SK-MEL-5 (cell line): ENCODE measurements around the gene PIP5K1A. TPM values are rescaled to one million over a fixed set of nuclear protein-coding genes. Genes with fewer than 3 reads are reported as not detected.

Source experiments
- DNase-seq: peaks from one replicate; pipeline ENCODE4 v3.0.0-alpha.2; 2016; ENCODE audit warnings: low read depth, low spot score
- in situ Hi-C: cut with HindIII; loops from 2 replicates; pipeline ENCODE4 v1.10.0; 2016; ENCODE audit warnings: low sequenced_read_pairs, high pct_unique_total_duplicates, low pct_unique_long_range_greater_than_20kb
- polyA plus RNA-seq, 2 experiments: library from polyadenylated mRNA; depleted of rRNA; stranded (reverse); fragments of >200 nt; gene quantifications; 2 replicates each; pipeline ENCODE4 v1.2.3, GENCODE V29; 2015
- total RNA-seq: library from RNA; depleted of rRNA; stranded (reverse); fragments of >200 nt; shearing (Covaris generic); gene quantifications from 2 replicates; pipeline ENCODE4 v1.2.3, GENCODE V29; 2014; rRNA removed

PIP5K1A gene, protein sequence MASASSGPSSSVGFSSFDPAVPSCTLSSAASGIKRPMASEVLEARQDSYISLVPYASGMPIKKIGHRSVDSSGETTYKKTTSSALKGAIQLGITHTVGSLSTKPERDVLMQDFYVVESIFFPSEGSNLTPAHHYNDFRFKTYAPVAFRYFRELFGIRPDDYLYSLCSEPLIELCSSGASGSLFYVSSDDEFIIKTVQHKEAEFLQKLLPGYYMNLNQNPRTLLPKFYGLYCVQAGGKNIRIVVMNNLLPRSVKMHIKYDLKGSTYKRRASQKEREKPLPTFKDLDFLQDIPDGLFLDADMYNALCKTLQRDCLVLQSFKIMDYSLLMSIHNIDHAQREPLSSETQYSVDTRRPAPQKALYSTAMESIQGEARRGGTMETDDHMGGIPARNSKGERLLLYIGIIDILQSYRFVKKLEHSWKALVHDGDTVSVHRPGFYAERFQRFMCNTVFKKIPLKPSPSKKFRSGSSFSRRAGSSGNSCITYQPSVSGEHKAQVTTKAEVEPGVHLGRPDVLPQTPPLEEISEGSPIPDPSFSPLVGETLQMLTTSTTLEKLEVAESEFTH
- total RNA-seq, result 54.5 and 57.0 TPM in 2 replicates
- 103 and 122 TPM in 2 replicates for polyA plus RNA-seq (2015; cell fraction: cytosol; rRNA removed)
- polyA plus RNA-seq (2015; cell fraction: nucleus; rRNA removed), result 143 and 164 TPM in 2 replicates

DNA sequence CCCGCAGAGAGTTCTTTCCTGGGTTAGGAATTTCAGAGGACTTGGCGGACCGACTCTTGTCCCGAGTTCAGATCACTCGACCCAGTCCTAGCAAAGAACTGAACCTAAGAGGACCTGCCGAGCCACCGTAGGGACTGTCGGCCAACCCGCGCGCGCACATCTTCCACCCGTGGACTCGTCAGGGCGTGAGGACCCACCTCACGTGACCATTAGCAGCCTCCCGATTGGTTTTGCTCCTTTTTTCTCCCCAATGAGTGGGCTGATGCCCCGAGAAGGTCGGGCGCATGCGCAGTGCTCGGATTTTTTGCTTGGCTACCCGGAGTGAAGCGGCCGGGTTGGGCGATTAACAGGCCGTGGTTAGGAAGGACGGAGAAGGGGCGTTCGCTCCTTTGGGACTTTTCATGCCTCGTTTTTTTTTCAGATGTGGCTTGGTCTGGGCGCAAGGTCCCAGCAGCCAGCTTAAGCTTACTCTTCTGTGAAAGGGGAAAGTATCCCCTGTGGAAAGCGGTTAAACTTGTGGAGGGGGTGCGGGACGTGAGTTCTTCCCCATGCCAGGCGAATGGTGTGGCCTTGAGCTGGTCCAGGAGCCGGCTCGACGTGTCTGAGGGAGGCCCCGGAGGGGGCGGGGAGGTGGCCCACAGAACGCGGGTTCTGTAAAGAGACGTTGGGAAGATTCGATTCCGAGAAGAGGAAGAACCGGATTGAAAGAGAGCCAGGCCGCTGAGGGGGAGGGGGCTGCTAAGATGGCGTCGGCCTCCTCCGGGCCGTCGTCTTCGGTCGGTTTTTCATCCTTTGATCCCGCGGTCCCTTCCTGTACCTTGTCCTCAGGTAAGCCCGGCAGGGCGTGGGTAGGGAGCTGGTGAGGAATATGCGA, at the start of gene PIP5K1A:
Gene PIP5K1A (plus strand): TSS at position 299 of the 874 bp plus-strand sequence. CDS start 445 bp downstream, at position 744.
- peak; percentile 100 for DNase-seq
- in situ Hi-C loops, result no loop called here

DNA sequence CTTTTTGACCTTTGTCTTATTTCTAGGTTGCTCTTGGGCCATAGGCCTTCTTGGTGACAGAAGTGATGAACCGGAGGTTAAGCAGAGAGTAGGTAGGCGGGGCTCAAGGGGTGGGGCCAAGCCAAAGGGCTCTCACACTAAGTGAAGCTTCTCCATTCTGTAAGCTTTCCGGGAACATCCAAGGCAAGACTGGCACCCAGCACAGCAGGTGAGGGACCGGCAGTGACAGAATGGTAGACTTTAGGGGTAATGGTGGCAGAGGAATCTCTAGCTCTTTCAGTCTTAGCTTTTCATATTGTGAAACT, 41.9 kb upstream of the PIP5K1A start, which contains the start of gene TNFAIP8L2:
Gene TNFAIP8L2 (plus strand): TSS at position 135 of the 305 bp plus-strand sequence. CDS start 2,049 bp downstream, outside the sequence.
- in situ Hi-C loops, result loop anchor here (10.0 kb wide), 1 partner anchor 62 kb away; no protein-coding TSS in a partner anchor
- DNase-seq, result peak; percentile 50

DNA sequence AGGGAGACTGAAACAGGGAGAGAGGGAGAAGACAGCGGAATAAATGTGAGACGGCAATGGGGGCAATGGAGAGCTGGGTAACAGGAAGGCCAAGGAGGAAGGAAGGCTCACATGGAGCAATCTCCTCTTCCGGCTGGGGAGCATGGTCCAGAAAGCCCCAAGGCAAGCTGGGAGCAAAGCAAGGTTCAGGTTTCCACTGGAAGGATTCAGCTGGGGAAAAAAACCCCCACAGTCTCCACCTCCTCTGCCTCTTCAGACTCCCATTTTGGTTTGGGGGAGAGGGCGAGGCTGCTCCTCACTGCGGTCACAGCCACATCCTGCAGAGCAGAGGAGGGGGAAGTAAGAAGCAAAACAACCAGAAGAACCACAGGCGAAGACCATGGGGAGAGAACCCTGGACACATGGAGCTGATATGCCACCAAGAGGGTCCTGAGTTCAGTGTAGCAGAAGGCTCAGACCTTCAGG, 41.3 kb upstream of the PIP5K1A start:
- DNase-seq, result no peak
- in situ Hi-C loops, result loop anchor here (10.0 kb wide), 1 partner anchor 62 kb away; no protein-coding TSS in a partner anchor

DNA sequence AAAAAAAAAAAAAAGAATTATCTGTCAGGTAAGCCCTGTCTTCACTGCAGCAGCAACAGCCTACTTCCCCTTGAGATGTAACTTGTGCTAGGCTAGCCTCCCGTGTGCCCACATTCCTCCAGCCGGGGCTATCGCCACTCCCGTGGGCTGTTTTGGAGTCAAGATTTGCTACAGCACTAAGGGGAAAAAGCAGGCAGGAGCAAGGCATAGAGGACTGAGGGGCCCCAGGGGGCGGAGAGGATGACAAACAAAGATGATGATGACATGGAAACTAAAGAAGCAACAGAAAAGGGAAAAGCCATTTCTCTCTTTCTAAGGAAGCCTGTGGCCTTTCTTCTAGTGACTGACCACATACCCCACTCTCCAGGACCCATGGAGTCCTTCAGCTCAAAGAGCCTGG, 40.0 kb upstream of the PIP5K1A start:
- in situ Hi-C loops, result loop anchor here (10.0 kb wide), 1 partner anchor 64 kb away; no protein-coding TSS in a partner anchor
- DNase-seq, result no peak

DNA sequence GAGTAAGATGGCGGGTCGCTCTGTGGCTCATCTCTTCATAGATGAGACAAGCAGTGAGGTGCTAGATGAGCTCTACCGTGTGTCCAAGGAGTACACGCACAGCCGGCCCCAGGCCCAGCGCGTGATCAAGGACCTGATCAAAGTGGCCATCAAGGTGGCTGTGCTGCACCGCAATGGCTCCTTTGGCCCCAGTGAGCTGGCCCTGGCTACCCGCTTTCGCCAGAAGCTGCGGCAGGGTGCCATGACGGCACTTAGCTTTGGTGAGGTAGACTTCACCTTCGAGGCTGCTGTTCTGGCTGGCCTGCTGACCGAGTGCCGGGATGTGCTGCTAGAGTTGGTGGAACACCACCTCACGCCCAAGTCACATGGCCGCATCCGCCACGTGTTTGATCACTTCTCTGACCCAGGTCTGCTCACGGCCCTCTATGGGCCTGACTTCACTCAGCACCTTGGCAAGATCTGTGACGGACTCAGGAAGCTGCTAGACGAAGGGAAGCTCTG, 39.6 kb upstream of the PIP5K1A start:
- DNase-seq, result no peak
- in situ Hi-C loops, result loop anchor here (10.0 kb wide), 1 partner anchor 64 kb away; no protein-coding TSS in a partner anchor

DNA sequence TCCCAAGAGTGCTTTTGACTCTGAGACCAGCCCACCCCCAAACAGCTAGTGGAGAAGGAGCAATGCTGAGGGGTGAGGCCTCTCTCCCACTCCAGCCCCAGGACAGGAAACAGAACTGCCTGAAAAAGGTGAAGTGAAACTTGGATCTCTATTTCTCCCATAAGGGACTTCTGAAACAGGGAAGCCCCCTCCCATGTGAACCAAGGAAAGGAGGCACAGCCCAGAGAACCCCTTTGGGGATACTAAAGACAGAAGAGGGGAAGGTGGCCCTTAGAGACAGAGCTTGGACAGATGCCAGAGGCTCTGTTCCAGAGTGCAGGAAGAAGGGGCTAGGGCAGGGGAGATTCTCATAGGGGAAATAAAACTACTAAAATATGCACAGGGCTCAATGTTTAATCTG, 39.0 kb upstream of the PIP5K1A start:
- in situ Hi-C loops, result loop anchor here (10.0 kb wide), 1 partner anchor 65 kb away; no protein-coding TSS in a partner anchor

DNA sequence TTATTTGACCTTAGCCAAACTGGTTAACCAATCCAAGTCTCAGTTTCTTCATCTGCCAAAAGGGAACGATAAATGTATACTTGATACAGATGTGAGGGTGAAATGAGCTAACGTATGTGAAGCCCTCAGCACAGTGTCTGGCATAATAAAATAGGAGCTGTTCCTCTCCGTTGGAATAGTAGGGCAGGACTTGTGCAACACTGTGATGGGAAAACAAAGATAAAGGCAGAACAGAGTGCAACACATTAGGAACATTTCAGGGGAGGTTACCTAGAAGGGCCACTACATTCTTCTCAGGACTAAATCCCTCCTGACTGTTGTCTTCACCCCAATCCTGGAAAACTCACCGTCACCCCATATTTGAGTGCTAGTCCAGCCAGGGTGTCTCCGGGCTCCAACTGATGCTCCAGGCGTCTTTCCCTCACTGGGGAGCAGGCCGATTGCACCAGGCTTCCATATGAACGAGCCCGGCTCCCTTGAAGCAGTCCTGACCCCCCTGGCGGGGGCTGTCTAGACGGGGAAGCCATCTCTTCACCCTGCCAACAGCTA, 33.5 kb upstream of the PIP5K1A start:
- in situ Hi-C loops, result no loop called here
- no peak for DNase-seq

More for the DNA sequence above, 39.0 kb upstream of the PIP5K1A start:
- DNase-seq, result no peak

DNA sequence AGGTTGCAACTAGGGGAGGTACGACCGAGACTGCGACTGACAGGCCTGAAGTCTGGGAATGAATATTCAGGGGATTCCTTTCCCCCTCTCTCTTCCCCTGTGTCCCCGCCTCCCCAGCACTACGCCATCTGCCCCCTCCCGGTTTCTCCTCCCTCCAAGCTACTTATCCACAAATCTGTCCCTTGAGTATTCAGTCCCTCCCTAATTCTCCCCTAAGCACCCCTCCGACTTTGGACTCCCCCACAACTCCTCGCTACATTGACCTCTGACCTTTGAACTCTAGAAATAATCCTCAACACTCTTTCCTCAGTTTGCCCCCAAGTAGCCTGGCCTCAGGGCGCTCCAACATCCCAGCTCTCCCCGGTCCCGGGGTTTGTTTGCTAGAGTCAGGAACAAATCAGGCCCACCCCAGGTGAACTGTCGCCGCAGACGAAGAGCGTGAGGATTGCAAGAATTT, 33.0 kb upstream of the PIP5K1A start:
- DNase-seq, result peak; percentile 32

DNA sequence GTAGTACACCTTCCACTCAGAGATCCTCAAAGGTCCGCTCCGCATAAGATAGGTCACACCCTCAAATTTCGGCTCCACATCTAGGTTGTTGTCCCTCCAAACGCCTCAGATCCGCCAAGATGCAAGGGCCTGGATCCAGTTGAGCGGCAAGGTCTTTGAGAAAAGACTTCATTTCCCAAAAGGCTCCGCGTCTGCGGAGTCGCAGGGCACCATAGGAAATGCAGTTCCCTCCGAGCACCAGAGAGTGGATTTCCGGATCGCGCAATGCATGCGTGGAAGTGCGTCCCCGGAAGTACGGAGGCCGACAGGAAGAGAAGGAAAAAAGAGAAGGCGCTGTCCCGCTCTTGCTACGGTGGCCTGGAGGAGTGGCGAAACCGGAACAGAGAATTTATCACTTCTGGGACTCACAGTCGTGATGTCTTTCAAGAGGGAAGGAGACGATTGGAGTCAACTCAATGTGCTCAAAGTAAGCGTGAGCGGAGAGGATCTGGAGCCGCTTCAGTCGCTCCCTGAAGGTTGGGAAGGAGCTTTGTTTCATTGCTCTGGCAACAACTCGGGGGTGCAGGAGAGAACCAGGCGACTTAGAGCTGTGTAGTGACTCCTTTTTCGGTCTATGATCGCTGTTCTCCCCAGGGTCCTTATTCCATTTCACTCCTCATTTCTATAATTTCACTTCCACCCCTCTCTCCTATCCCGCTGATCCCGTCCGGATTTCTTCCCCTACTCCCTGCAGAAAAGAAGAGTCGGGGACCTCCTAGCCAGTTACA, 32.4 kb upstream of the PIP5K1A start, which contains the start of the genes LYSMD1 and SCNM1:
Gene LYSMD1 (minus strand): TSS at position 165 of the 767 bp plus-strand sequence. CDS start 644 bp downstream, outside the sequence.
Gene SCNM1 (plus strand): TSS at position 407 of the 767 bp plus-strand sequence. CDS start 9 bp downstream, at position 416.
- peak; percentile 100 for DNase-seq
- in situ Hi-C loops, result no loop called here

More for the DNA sequence above, 33.0 kb upstream of the PIP5K1A start:
- in situ Hi-C loops, result no loop called here

DNA sequence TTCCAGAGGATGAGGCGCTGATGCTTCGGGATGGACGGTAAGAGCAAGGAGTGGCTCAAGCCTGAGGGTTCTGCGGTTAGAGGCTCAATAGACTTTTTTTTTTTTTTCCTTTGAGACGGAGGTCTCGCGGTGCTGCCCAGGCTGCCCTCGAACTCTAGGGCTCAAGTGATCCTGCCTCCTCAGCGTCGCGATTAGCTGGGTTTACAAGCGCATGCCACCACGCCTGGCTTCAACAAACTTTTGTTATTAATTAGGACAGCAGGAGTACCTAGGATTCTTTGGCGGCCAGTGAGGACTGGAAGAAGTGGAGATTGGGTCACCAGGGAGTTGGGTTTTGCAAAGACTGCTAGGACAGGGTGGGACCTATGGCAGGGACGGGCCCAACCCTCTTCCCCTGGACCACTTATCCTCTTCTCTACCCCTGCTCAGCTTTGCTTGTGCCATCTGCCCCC, 31.8 kb upstream of the PIP5K1A start:
- DNase-seq, result peak; percentile 63
- in situ Hi-C loops, result no loop called here

DNA sequence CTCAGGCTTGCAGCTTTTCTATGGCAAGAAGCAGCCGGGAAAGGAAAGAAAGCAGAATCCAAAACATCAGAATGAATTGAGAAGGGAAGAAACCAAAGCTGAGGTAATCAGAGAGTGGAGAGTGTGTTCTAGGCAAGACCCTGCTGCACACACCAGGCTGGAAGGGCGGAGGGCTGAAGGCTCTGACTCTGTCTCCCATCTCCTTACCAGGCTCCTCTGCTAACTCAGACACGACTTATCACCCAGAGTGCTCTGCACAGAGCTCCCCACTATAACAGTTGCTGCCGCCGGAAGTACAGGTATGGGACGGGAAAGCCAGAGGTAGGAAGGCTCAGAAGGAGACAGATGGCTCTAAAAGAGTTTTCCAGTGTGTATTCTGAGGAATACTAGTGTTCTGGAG, 31.2 kb upstream of the PIP5K1A start:
- in situ Hi-C loops, result no loop called here

DNA sequence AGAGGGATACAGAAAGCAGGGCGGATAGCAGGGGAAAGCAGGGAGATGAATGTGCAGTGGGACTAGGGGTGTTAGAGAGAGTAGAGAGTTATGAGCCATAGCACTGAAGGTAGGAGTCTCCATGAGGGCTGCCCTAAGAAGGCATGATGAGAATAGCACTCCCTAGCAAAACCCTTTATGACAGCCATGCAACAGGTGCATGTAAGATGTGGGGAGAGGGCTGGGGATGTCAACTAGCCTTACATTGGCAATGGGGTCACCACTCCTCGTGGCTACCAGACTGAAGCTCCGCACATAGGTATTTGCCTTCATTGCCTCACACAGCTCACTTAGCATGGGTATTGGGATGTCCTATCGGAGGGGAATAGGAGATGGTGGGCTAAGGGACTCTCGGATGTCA, 27.2 kb upstream of the PIP5K1A start:
- in situ Hi-C loops, result no loop called here
- no peak for DNase-seq

More for the DNA sequence above, 31.2 kb upstream of the PIP5K1A start:
- DNase-seq, result no peak

DNA sequence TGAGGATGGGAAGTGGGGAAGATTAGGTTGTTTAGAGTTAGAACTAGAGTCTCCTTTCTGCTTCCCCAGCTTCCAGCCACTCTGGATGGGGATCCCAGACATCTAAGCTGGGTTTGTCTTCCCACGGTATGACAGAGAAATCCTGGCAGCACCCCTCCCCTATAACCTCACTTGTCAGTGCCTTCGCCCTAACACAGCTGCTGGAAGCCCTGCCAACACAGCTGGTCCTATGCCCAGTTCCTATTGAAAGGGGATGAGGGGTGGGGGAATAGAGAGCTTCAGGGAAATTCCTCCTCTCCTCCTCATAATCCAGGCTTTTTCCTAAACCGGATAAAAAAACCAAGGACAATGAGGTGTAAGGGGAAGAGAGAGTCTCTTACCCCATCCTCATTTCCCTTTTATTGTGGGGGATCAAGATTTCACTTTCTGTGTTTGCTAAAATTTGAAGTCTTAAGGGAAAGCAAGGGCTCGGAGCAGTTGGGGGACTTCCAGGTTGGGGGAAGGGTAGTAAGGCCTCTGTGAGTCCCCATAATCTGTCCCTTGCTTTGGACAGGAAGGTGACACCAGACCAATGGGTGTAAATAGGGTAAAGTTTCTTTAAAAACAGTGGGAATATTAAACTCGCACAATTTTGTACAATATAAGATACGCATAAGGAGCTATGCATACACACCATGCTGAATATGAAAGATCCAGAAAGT, 23.2 kb upstream of the PIP5K1A start:
- no peak for DNase-seq
- in situ Hi-C loops, result no loop called here

DNA sequence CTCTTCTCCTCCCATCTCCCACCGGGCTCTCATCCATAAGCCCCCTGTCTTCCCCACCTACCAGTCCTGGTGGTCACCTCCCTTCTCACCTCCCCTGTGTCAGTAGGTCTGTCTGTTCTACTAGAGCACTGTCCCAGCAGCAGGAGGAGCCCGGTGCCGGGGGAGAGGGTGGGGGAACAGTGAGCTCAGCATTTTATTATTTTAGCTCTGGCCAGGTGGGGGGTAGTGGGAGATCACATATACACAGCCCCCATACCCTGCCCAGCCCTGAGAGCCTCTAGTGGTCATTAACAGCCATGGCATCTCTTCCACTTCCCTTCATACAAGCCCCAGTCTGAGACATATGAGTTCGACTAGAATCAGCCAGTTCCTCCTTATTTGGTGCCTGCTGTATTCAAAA, 22.5 kb upstream of the PIP5K1A start, which contains the start of gene TMOD4:
Gene TMOD4 (minus strand): TSS at position 119 of the 400 bp plus-strand sequence. CDS start 1,106 bp downstream, outside the sequence.
- in situ Hi-C loops, result no loop called here
- DNase-seq, result peak; percentile 71

DNA sequence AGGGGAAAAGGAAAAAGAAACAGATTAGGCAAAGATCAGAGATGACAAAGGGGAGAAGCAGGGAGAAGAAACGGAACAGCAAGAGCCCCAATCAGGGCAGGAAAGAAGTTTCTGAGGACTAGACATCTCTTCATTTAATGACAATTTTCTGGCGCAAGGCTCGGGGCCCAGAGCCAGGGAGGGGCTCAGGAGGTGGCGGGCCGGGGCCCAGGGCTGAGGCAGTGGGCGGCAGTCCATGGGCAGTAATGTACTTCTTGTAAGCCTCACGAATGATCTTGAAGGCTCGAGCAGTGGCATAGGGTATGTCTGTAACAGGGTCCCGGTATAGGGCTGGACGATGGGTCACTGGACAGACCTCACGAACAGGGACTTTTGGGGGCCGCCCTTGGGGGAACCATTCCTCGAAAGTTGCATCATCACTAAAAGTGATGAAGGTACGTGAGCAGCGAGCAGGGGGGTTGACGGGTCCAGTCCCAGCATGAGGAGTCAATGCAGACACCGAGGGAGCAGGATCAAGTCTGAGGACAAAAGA, 21.8 kb upstream of the PIP5K1A start:
- in situ Hi-C loops, result no loop called here
- DNase-seq, result no peak
